ENCODE results near the gene AVPR2. TPM values are rescaled to one million over a fixed set of nuclear protein-coding genes. Genes with fewer than 3 reads are reported as not detected.
A peak's percentile ranks its signal among the peaks of the same experiment; 100 is the strongest.

AVPR2 gene
- total RNA-seq, 1 donor from 2014 or later = not detected

- H3K9me3 Mint-ChIP-seq (ENCODE audit: low read depth) = peaks cover 6% of the 10 kb centered on the region
- peak; percentile 16 for TF ChIP-seq CTCF (IDR thresholded peaks at IDR 0.05; ENCODE audit: unreplicated experiment)
Observed at GRCh38 chrX:153884590-153884989, 19.9 kb upstream of the AVPR2 start.

GRCh38 chrX:153885208-153885787 lies 19.2 kb upstream of the AVPR2 start:
- H3K36me3 Mint-ChIP-seq (ENCODE audit: insufficient read depth) = no peaks in the 10 kb centered on the region
- H3K4me1 Mint-ChIP-seq (ENCODE audit: low read depth) = no peaks in the 10 kb centered on the region
- TF ChIP-seq CTCF (IDR thresholded peaks at IDR 0.05; ENCODE audit: unreplicated experiment) = no peak
- peaks cover 9% of the 10 kb centered on the region for H3K9me3 Mint-ChIP-seq (ENCODE audit: low read depth)
- peaks cover 50% of the 10 kb centered on the region for H3K27me3 Mint-ChIP-seq
- H3K27ac Mint-ChIP-seq = no peak overlapping the region
- DNase-seq (ENCODE audit: low spot score, unreplicated experiment) = no peak
- no peak overlapping the region for H3K4me3 Mint-ChIP-seq (ENCODE audit: low read depth)

More at GRCh38 chrX:153884590-153884989, 19.9 kb upstream of the AVPR2 start:
- H3K4me3 Mint-ChIP-seq (ENCODE audit: low read depth) = no peak overlapping the region
- no peak overlapping the region for H3K27ac Mint-ChIP-seq
- DNase-seq (ENCODE audit: low spot score, unreplicated experiment) = no peak
- H3K36me3 Mint-ChIP-seq (ENCODE audit: insufficient read depth) = no peaks in the 10 kb centered on the region
- no peaks in the 10 kb centered on the region for H3K4me1 Mint-ChIP-seq (ENCODE audit: low read depth)
- peaks cover 49% of the 10 kb centered on the region for H3K27me3 Mint-ChIP-seq

- no peak for TF ChIP-seq CTCF (IDR thresholded peaks at IDR 0.05; ENCODE audit: unreplicated experiment)
- no peak for DNase-seq (ENCODE audit: low spot score, unreplicated experiment)
- Mint-ChIP-seq H3K36me3 (ENCODE audit: insufficient read depth) (no peaks in the 10 kb centered on the region), H3K9me3 (ENCODE audit: low read depth) (peaks cover 9% of the 10 kb centered on the region), H3K4me3 (ENCODE audit: low read depth) (no peak within 1 kb of the TSS), H3K27ac (no peak within 1 kb of the TSS), H3K4me1 (ENCODE audit: low read depth) (no peaks in the 10 kb centered on the region), H3K27me3 (peaks cover 47% of the 10 kb centered on the region)
Observed at GRCh38 chrX:153885968-153886903, 18.2 kb upstream of the AVPR2 start, which contains the start of gene L1CAM. Gene L1CAM (minus strand): TSS chrX:153886173. CDS start chrX:153875836, 10,337 bp downstream.

GRCh38 chrX:153886915-153887314 lies 17.6 kb upstream of the AVPR2 start:
- Mint-ChIP-seq H3K27ac (no peak overlapping the region), H3K9me3 (ENCODE audit: low read depth) (peaks cover 9% of the 10 kb centered on the region), H3K4me3 (ENCODE audit: low read depth) (no peak overlapping the region), H3K27me3 (peaks cover 47% of the 10 kb centered on the region), H3K36me3 (ENCODE audit: insufficient read depth) (no peaks in the 10 kb centered on the region), H3K4me1 (ENCODE audit: low read depth) (no peaks in the 10 kb centered on the region)
- no peak for TF ChIP-seq CTCF (IDR thresholded peaks at IDR 0.05; ENCODE audit: unreplicated experiment)
- DNase-seq (ENCODE audit: low spot score, unreplicated experiment) = no peak

- H3K4me3 Mint-ChIP-seq (ENCODE audit: low read depth) = no peak overlapping the region
- no peak overlapping the region for H3K27ac Mint-ChIP-seq
- DNase-seq (ENCODE audit: low spot score, unreplicated experiment) = no peak
- H3K27me3 Mint-ChIP-seq = peaks cover 47% of the 10 kb centered on the region
- H3K36me3 Mint-ChIP-seq (ENCODE audit: insufficient read depth) = no peaks in the 10 kb centered on the region
- peaks cover 6% of the 10 kb centered on the region for H3K9me3 Mint-ChIP-seq (ENCODE audit: low read depth)
- no peak for TF ChIP-seq CTCF (IDR thresholded peaks at IDR 0.05; ENCODE audit: unreplicated experiment)
- H3K4me1 Mint-ChIP-seq (ENCODE audit: low read depth) = no peaks in the 10 kb centered on the region
Observed at GRCh38 chrX:153887385-153887784, 17.1 kb upstream of the AVPR2 start.

Measured in progenitor cell of endocrine pancreas (in vitro differentiated cells).